Gastrocnemius medialis (tissue), 4 donors: ENCODE measurements around the gene LTBP1. TPM values are rescaled to one million over a fixed set of nuclear protein-coding genes. Genes with fewer than 3 reads are reported as not detected.

Source experiments
- ATAC-seq, 2 donors: fragments of 150-250 bp; one replicate each; pipeline ENCODE4 v1.9.1; 2016
- DNase-seq, 2 donors: peaks; one replicate each; pipeline ENCODE4 v3.0.0-alpha.2; 2019
- H3K27ac ChIP-seq, 4 donors: fragments of 200-600 bp; sonication (generic); 1 replicate in 1 of 4; 2 replicates in 3 of 4; pipeline ENCODE4 v1.5.1; 2016 to 2018; ENCODE audit warnings: mild to moderate bottlenecking in 2 of 4, moderate library complexity in 1 of 4
- H3K27me3 ChIP-seq, 3 donors: fragments of 200-600 bp; sonication (generic) in 2 of 3; 1 replicate in 1 of 3; 2 replicates in 2 of 3; pipeline versions ENCODE4 v1.5.1 to v1.6.0; 2016 to 2019; ENCODE audit warnings: mild to moderate bottlenecking in 1 of 3, moderate library complexity in 1 of 3
- H3K36me3 ChIP-seq, 2 donors: fragments of 200-600 bp; sonication (generic) in 1 of 2; one replicate each; pipeline ENCODE4 v1.5.1; 2017 to 2018
- H3K4me1 ChIP-seq, 2 donors: fragments of 200-600 bp; sonication (generic) in 1 of 2; one replicate each; pipeline ENCODE4 v1.5.1; 2016 to 2017; ENCODE audit warnings: mild to moderate bottlenecking in 2 of 2
- H3K4me3 ChIP-seq, 4 donors: fragments of 200-600 bp; sonication (generic) in 3 of 4; 1 replicate in 1 of 4; 2 replicates in 3 of 4; pipeline ENCODE4 v1.5.1; 2016 to 2019; ENCODE audit warnings: mild to moderate bottlenecking in 2 of 4
- H3K9me3 ChIP-seq, 3 donors: fragments of 200-600 bp; sonication (generic) in 2 of 3; 1 replicate in 1 of 3; 2 replicates in 2 of 3; pipeline ENCODE4 v1.5.1; 2016 to 2019
- CTCF ChIP-seq, 5 experiments: fragments of 450-650 bp in 3 of 5; fragments of 200-600 bp in 2 of 5; sonication (generic) in 2 of 5; IDR thresholded peaks in 4 of 5; conservative IDR thresholded peaks in 1 of 5; 1 replicate in 4 of 5; 2 replicates in 1 of 5; pipeline ENCODE4 v1.5.1; 2016 to 2019; ENCODE audit warnings: antibody characterized with exemption in 5 of 5, mild to moderate bottlenecking in 3 of 5, moderate library complexity in 3 of 5
- POLR2A ChIP-seq, 2 donors: fragments of 450-650 bp; IDR thresholded peaks; one replicate each; pipeline ENCODE4 v1.6.1; 2017; ENCODE audit warnings: antibody characterized with exemption in 2 of 2, mild to moderate bottlenecking in 2 of 2, moderate library complexity in 2 of 2
- in situ Hi-C, 4 donors: fragments of 200-750 bp; cut with MboI; loops; one replicate each; pipeline versions ENCODE4 v1.15.0 to v1.8.0; 2017; ENCODE audit warnings: low sequenced_read_pairs in 4 of 4
- intact Hi-C: fragments of 100-400 bp; cut with DNase I; formaldehyde crosslinking; loops from one replicate; pipeline ENCODE4 v1.15.1; 2023; ENCODE audit warnings: low total_unique reads
- total RNA-seq, 4 donors: library from RNA; depleted of rRNA; stranded (reverse); fragments of >200 nt; gene quantifications; one replicate each; pipeline versions ENCODE4 v1.1.0 to v1.2.3, GENCODE V29; 2016

The LTBP1 gene
- total RNA-seq, 4 donors from 2014 or later, result 8.0 to 42.8 (median 18.4) TPM

- Histone ChIP-seq H3K27ac (no peak overlapping the region), H3K36me3 (no peaks in the 10 kb centered on the region), H3K4me1 (no peaks in the 10 kb centered on the region), H3K4me3 (no peak overlapping the region), H3K9me3 (no peaks in the 10 kb centered on the region), H3K27me3 (no peaks in the 10 kb centered on the region)
- in situ Hi-C loops, result no loop called here
- TF ChIP-seq CTCF (IDR thresholded peaks at IDR 0.05 in 4 of 5, conservative IDR thresholded peaks at IDR 0.05 in 1 of 5) (no peak), POLR2A (IDR thresholded peaks at IDR 0.05) (no peak)
- ATAC-seq, result no peak
- no peak for DNase-seq
- intact Hi-C loops, result no loop called here
Measured at GRCh38 chr2:32902986-32903385, 43.8 kb upstream of the LTBP1 start.

GRCh38 chr2:32904074-32904473 is 42.7 kb upstream of the LTBP1 start:
- DNase-seq, result no peak
- no peak for ATAC-seq
- Histone ChIP-seq H3K9me3 (no peaks in the 10 kb centered on the region), H3K27ac (no peak overlapping the region), H3K36me3 (no peaks in the 10 kb centered on the region), H3K27me3 (no peaks in the 10 kb centered on the region), H3K4me3 (no peak overlapping the region), H3K4me1 (no peaks in the 10 kb centered on the region)
- in situ Hi-C loops, result no loop called here
- intact Hi-C loops, result no loop called here
- TF ChIP-seq POLR2A (IDR thresholded peaks at IDR 0.05), result no peak
- no peak for TF ChIP-seq CTCF (IDR thresholded peaks at IDR 0.05 in 4 of 5, conservative IDR thresholded peaks at IDR 0.05 in 1 of 5)

GRCh38 chr2:32904751-32905150 is 42.0 kb upstream of the LTBP1 start:
- H3K36me3 ChIP-seq, result no peaks in the 10 kb centered on the region
- no peaks in the 10 kb centered on the region for H3K9me3 ChIP-seq
- intact Hi-C loops (no loop called here), in situ Hi-C loops (no loop called here)
- ATAC-seq, result no peak
- H3K4me3 ChIP-seq, result no peak overlapping the region
- H3K4me1 ChIP-seq, result no peaks in the 10 kb centered on the region
- H3K27ac ChIP-seq, result no peak overlapping the region
- no peaks in the 10 kb centered on the region for H3K27me3 ChIP-seq
- DNase-seq, result no peak
- TF ChIP-seq CTCF (IDR thresholded peaks at IDR 0.05 in 4 of 5, conservative IDR thresholded peaks at IDR 0.05 in 1 of 5), result no peak
- no peak for TF ChIP-seq POLR2A (IDR thresholded peaks at IDR 0.05)

GRCh38 chr2:32905270-32905669 is 41.5 kb upstream of the LTBP1 start:
- Histone ChIP-seq H3K4me3 (no peak overlapping the region), H3K27me3 (no peaks in the 10 kb centered on the region), H3K4me1 (no peaks in the 10 kb centered on the region), H3K27ac (no peak overlapping the region), H3K36me3 (no peaks in the 10 kb centered on the region), H3K9me3 (no peaks in the 10 kb centered on the region)
- in situ Hi-C loops (no loop called here), intact Hi-C loops (no loop called here)
- TF ChIP-seq CTCF (IDR thresholded peaks at IDR 0.05 in 4 of 5, conservative IDR thresholded peaks at IDR 0.05 in 1 of 5), result no peak
- TF ChIP-seq POLR2A (IDR thresholded peaks at IDR 0.05), result no peak
- DNase-seq (no peak), ATAC-seq (no peak)

- no peak for DNase-seq
- Histone ChIP-seq H3K4me3 (no peak overlapping the region), H3K27ac (no peak overlapping the region), H3K4me1 (no peaks in the 10 kb centered on the region), H3K9me3 (no peaks in the 10 kb centered on the region), H3K36me3 (no peaks in the 10 kb centered on the region), H3K27me3 (no peaks in the 10 kb centered on the region)
- intact Hi-C loops (no loop called here), in situ Hi-C loops (no loop called here)
- ATAC-seq, result no peak
- TF ChIP-seq POLR2A (IDR thresholded peaks at IDR 0.05) (no peak), CTCF (IDR thresholded peaks at IDR 0.05 in 4 of 5, conservative IDR thresholded peaks at IDR 0.05 in 1 of 5) (no peak)
Measured at GRCh38 chr2:32910883-32911598, 35.7 kb upstream of the LTBP1 start.
